ENCODE measurements around the gene TCF7.

TCF7 gene

DNA sequence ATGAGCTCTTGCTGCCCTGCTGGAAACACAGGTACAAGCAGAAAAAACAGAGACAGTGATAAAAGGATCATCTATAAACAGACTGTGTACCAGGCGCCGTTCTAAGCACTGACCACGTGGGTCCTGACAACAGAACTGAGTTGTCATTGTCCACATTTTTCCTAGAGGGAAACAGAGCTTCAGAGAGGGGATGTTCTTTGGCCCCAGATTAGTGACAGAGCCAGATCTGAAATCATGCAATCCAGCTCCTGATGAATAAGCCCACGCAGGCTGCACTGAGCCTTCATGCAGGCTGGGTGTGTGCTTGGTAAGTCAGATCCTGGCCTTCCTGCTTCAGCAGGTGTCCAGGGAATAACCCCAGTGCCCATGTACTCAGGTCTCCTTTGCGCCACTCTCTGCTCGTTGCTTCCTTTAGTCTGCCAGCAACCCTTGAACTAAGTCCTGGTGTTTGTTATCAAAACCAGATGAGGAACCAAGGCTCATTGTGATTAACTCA lies 22.8 kb upstream of the TCF7 start:
- no peak for DNase-seq

- no peak for DNase-seq
Observed at GRCh38 chr5:134092875-134093274, 21.6 kb upstream of the TCF7 start.

DNA sequence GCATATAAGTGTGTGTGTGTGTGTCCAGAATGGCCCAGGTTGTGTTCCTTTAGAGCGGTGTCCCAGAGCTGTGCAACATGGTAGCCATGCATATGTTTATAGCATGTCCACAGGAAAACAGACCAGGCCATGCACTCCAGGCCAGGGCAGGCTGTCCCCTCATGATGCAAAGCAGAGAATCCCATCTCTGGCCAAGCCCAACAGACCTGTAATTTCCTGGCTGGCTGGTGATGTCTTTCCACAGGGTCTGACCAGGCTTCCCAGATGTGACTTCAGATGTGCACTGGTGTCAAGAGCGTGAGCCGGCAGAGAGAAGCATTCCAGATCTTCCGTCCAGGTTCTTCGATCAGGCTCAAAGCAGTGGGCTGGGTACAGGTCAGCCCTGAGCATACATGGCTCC lies 21.1 kb upstream of the TCF7 start:
- DNase-seq: no peak

DNA sequence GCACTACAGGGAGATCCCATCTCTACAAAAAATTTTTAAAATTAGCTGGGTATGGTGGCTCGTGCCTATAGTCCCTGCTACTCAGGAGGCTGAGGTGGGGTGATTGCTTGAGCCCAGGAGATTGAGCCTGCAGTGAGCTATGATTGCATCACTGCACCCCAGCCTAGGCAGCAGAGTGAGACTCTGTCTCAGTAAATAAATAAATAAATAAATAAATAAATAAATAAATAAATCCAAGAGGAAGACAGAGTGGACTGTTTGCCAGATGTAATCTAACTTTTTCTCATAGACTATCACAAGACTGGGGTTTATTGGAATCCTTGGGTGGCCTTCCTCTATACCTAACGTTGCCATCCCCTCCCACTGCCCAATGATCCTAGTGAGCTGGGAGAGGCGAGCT lies 19.2 kb upstream of the TCF7 start:
- DNase-seq: no peak

- DNase-seq: no peak
Observed at GRCh38 chr5:134095887-134096589, 18.4 kb upstream of the TCF7 start.

GRCh38 chr5:134097211-134097749 lies 17.2 kb upstream of the TCF7 start:
- no peak for DNase-seq

GRCh38 chr5:134098690-134099089 lies 15.8 kb upstream of the TCF7 start:
- DNase-seq: no peak

- no peak for DNase-seq
Observed at GRCh38 chr5:134099288-134099872, 15.1 kb upstream of the TCF7 start.

- DNase-seq: no peak
Observed at GRCh38 chr5:134099939-134100282, 14.6 kb upstream of the TCF7 start.

- no peak for DNase-seq
Observed at GRCh38 chr5:134100283-134101091, 14.0 kb upstream of the TCF7 start.

- no peak for DNase-seq
Observed at GRCh38 chr5:134101686-134102439, 12.6 kb upstream of the TCF7 start.

GRCh38 chr5:134103397-134103796 lies 11.1 kb upstream of the TCF7 start:
- DNase-seq: no peak

- no peak for DNase-seq
Observed at GRCh38 chr5:134103998-134104654, 10.4 kb upstream of the TCF7 start.

DNA sequence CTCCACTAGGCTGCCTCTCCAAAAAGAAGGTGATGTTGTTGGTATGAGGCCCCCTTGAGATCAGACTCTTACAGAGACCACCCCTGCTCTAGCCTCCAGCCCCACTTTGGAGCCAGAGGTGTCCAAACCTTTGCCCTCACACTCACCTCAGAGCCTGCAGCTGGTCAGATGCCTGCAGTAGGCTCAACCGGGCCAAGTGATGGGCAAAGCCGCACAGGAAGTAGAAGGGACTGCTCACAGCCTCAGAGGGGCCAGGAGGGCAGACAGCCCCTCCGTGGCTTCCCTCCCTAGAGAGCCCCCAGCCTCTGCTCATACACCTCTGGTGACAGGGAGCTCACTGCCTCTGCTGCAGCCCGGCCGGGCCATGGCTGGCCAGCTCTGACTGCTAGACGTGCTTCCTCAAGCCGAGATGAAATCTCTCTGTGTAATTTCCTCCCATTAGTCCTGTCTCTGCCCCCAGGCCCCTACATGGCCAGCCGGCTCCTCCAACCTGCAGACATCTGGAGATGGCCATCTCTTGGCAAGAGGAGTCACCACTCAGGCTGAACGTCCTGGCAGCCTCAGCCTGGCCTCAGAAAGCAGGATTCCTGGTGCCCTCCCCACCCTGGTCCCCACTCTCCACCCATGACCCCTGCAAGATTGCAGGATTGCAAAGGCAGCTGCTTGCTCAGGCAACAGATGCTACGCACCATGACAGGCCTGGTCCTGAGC lies 7.3 kb upstream of the TCF7 start:
- no peak for DNase-seq

DNA sequence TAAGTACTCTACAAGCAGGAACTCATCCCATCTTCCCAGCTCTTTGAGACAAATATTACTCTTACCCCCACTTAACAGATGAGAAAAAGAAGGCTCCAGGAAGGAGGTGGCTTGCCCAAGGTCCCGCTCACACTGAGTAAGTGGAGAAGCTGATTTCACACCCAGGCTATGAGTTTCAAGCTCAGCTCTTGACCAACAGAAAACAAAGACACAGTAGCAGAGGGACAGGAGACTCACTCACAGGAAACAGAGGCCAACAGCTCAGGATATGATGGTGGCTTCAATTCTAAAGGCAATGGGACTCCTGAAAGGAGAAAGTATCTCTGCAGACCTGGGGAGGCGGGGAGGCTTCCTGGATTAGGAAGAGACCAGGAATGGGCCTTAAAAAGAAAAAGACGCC lies 6.7 kb upstream of the TCF7 start:
- DNase-seq: no peak

GRCh38 chr5:134110382-134110781 lies 4.1 kb upstream of the TCF7 start:
- DNase-seq: no peak

DNA sequence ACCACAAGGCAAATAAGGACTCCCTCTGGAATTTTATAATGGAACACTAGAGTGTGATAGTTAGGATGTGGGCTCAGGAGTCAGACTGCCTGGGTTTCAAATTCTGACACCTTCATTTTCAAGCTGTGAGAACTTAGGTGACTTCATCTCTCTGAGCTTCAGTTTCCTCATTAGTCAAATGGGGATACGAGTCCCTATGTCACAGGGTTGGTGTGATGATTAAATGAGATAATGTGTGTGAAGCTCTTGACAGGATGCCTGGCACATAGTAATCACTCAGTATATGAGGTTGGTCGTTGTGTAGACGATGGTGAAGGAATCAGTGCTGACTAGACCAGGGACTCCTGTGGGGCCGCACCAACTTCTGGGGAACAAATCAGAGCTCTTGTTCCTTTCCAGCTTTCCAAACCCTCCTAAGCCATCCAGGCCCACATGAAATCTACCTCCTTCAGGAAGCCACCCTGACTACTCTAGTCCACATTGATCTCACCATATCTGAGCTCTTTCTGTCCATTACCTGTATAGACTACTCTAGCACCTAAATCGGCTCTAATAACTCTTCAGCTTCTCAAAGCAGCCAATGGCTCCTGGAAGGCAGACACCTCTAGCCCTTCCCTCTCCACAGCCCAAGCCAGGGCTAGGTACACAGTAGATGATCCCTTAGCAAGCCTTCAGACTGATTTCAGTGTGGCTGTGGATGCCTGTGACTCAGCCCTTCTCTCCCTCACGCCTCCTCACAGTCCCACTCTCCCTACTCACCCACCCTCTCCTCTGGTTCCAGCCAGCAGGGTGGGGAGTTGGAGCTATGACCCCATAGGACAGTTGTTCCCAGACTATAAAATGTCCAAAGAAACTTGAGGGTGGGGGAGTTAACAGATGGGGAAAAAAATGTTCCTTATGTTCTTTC lies 2.5 kb upstream of the TCF7 start:
- no peak for DNase-seq

GRCh38 chr5:134112726-134113362 lies 1.6 kb upstream of the TCF7 start:
- no peak for DNase-seq

GRCh38 chr5:134113363-134113889 lies 1.1 kb upstream of the TCF7 start:
- DNase-seq: no peak
